Fibroblast of pulmonary artery (primary cell): Measurements from ENCODE around the gene UNC5A.

ENCODE experiments used
- DNase-seq: peaks from one replicate; pipeline ENCODE4 v3.0.0-alpha.2; 2010; ENCODE audit warnings: low read depth
- H3K4me3 ChIP-seq: replicated peaks from 2 replicates; pipeline ENCODE4 v1.5.1; 2011; ENCODE audit warnings: low read depth, mild to moderate bottlenecking, control low read depth, low read length, moderate library complexity
- CTCF ChIP-seq: IDR thresholded peaks from 2 replicates; pipeline ENCODE4 v1.5.1; 2011; ENCODE audit warnings: mild to moderate bottlenecking, control low read depth, low read length, inconsistent platforms; ENCODE audit errors: missing control alignments

UNC5A gene

GRCh38 chr5:176918613-176919012, 108.3 kb downstream of the UNC5A start:
- no peak for DNase-seq
- no peak overlapping the region for H3K4me3 ChIP-seq
- TF ChIP-seq CTCF = no peak

GRCh38 chr5:176921714-176922113, 111.4 kb downstream of the UNC5A start:
- TF ChIP-seq CTCF = no peak
- DNase-seq = no peak

GRCh38 chr5:176922817-176923216, 112.5 kb downstream of the UNC5A start:
- DNase-seq = no peak
- no peak for TF ChIP-seq CTCF
- H3K4me3 ChIP-seq = no peak overlapping the region

More at GRCh38 chr5:176921714-176922113, 111.4 kb downstream of the UNC5A start:
- H3K4me3 ChIP-seq = no peak overlapping the region

- no peak for DNase-seq
- no peak overlapping the region for H3K4me3 ChIP-seq
- no peak for TF ChIP-seq CTCF
Measured at GRCh38 chr5:176927562-176927961, 117.2 kb downstream of the UNC5A start.

- no peak for DNase-seq
- H3K4me3 ChIP-seq = no peak overlapping the region
- no peak for TF ChIP-seq CTCF
Measured at GRCh38 chr5:176929654-176930053, 119.3 kb downstream of the UNC5A start.
